GM12801 (cell line): ENCODE data around the gene PIKFYVE.

Source experiments
- CTCF ChIP-seq: IDR thresholded peaks from one replicate; pipeline ENCODE4 v1.5.1; 2011; ENCODE audit warnings: control low read depth; ENCODE audit not compliant: insufficient read length; ENCODE audit errors: extremely low read depth

PIKFYVE gene

DNA sequence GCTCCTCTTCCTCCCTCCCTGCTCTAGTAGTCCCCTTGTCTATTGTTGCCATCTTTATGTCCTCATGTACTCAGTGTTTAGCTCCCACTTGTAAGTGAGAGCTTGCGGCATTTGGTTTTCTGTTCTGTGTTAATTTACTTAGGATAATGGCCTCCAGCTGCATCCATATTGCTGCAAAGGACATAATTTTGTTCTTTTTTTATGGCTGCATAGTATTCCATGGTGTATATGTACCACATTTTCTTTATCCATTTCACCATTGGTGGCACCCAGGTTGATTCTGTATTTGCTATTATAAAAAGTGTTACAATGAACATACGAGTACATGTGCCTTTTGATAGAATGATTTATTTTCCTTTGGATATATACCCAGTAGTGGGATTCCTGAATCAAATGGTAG, 12.5 kb downstream of the PIKFYVE start:
- TF ChIP-seq CTCF: no peak

DNA sequence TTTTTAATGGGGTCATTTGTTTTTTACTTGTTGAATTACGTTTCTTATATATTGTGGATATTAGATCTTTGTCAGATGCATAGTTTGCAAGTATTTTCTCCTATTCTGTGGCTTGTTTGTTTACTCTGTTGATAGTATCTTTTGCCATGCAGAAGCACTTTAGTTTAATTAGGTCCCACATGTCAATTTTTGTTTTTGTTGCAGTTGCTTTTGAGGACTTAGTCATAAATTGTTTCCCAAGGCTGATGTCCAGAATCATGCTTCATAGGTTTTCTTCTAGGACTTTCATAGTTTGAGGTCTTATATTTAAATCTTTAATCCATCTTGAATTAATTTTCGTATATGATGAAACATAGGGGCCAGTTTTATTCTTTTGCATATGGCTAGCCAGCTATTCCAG, 13.2 kb downstream of the PIKFYVE start:
- no peak for TF ChIP-seq CTCF

- TF ChIP-seq CTCF: no peak
Measured at GRCh38 chr2:208280234-208280633, 14.2 kb downstream of the PIKFYVE start.

DNA sequence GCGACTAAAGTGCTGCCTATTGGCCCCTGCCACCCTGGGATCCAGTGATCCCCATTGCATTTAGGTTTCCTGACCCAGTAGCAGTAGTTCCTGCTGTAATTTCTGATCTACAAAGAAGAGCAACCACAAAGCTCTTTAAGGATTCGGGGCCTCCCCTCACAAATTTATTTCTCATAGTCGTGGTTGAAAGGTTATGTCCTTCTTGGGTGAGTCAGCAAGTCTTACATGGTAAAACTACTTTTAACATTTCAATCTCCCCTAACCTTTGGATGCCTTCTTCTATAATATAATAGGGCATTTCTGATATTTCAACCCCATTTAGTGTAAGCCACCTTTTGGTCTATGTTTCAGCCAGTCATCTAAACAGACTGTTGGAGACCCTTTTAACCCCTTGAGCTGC, 14.9 kb downstream of the PIKFYVE start:
- TF ChIP-seq CTCF: no peak

DNA sequence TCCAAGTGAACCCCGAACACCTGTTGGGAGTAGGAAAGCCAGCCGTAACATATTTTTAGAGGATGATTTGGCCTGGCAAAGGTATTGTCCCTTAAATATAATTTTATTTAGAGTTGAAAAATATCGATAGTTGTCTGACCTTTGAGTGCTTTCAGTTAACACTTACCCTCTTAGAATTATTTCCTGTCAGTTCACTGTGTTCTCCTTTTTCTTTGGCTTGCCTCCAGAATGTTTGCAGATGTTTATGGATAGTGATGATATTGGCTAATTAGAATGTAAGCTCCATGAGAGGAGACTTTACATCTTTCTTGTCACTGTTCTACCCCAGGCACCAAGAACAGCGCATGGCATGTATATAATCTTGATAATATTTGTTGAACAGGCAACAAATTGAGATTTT, 19.8 kb downstream of the PIKFYVE start:
- TF ChIP-seq CTCF: no peak

GRCh38 chr2:208294482-208295024, 28.5 kb downstream of the PIKFYVE start:
- TF ChIP-seq CTCF: no peak

GRCh38 chr2:208295834-208296233, 29.8 kb downstream of the PIKFYVE start:
- TF ChIP-seq CTCF: no peak

DNA sequence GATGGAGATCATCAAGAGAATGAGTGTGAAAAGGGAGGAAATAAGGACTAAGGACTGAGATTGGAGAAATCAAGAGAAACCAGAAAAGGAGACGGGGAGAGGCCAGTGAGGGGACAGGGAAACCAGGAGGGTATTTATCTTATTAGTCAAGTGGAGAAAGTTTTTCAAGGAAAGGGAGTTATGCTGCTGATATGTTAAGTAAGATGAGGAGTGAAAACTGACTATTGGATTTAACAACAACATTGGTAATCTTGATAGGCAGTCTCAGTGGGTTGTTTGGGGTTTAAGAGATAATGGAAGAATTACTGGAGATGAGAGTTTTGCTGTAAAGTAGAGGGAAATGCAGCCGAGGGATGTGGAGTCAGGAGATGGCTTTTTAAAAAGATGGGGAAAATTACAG, 30.6 kb downstream of the PIKFYVE start:
- TF ChIP-seq CTCF: no peak
